ENCODE measurements around the gene ZDHHC14. TPM values are rescaled to one million over a fixed set of nuclear protein-coding genes. Genes with fewer than 3 reads are reported as not detected.

ZDHHC14 gene
- total RNA-seq, 1 experiment from 2014 or later: 1.7 TPM

- no peaks in the 10 kb centered on the region for H3K4me1 Mint-ChIP-seq
- no peaks in the 10 kb centered on the region; the same call in 1 of the 2 replicates for H3K27me3 ChIP-seq (ENCODE audit: insufficient read depth, low read length)
- no peaks in the 10 kb centered on the region for H3K36me3 Mint-ChIP-seq (ENCODE audit: insufficient read depth in 1 of 3, low read depth in 3 of 3)
- H2AFZ ChIP-seq (ENCODE audit: low read length): no peak overlapping the region
- no peaks in the 10 kb centered on the region for H3K9me3 Mint-ChIP-seq
- no peak overlapping the region for H3K9ac ChIP-seq (ENCODE audit: extremely low read depth, insufficient read length, low read length)
- H3K27me3 Mint-ChIP-seq (ENCODE audit: low read depth): peaks cover 25% of the 10 kb centered on the region
- no peak overlapping the region for H4K8ac ChIP-seq (replicated peaks; ENCODE audit: insufficient read length, low read depth, low read length)
- DNase-seq: no peak
- no peaks in the 10 kb centered on the region for H3K79me1 ChIP-seq (ENCODE audit: insufficient read depth, low read depth, low read length, poor library complexity, severe bottlenecking)
- no peak overlapping the region for H4K91ac ChIP-seq (ENCODE audit: insufficient read length, low read depth, low read length)
- H2BK5ac ChIP-seq (ENCODE audit: insufficient read length, low read length): no peak overlapping the region
- H2BK20ac ChIP-seq (ENCODE audit: low read depth, low read length, poor library complexity, severe bottlenecking): no peak overlapping the region
- H3K56ac ChIP-seq (ENCODE audit: insufficient read length, low read depth, low read length): no peak overlapping the region
- H3K18ac ChIP-seq (ENCODE audit: insufficient read length, low read depth, low read length): no peak overlapping the region
- no peak overlapping the region for H3K4ac ChIP-seq (ENCODE audit: low read depth, low read length)
- no CpG with 5 or more reads among the region's 4 CpGs for WGBS (ENCODE audit: extremely low coverage, insufficient read length, low lambda C conversion rate)
- H3K23ac ChIP-seq (ENCODE audit: insufficient read length, low read depth, low read length): no peak overlapping the region
- H2AK5ac ChIP-seq (ENCODE audit: insufficient read length, low read length): no peak overlapping the region
- no peak overlapping the region for H2BK120ac ChIP-seq (ENCODE audit: low read depth, low read length, poor library complexity, severe bottlenecking)
- H4K5ac ChIP-seq (ENCODE audit: insufficient read length, low read depth, low read length): no peak overlapping the region
- no peak overlapping the region for H3K27ac ChIP-seq (ENCODE audit: insufficient read length, low read depth, low read length)
- H3K14ac ChIP-seq (ENCODE audit: insufficient read depth, low read length): no peak overlapping the region
- no peak for TF ChIP-seq CTCF (conservative IDR thresholded peaks at IDR 0.05)
- no peak overlapping the region for H2BK12ac ChIP-seq (ENCODE audit: insufficient read length, low read depth, low read length)
- H3T11ph ChIP-seq (ENCODE audit: low read length): no peak overlapping the region
- no peaks in the 10 kb centered on the region for H4K20me1 ChIP-seq (ENCODE audit: control insufficient read depth, insufficient read depth, insufficient read length)
- no peak overlapping the region for H2BK15ac ChIP-seq (ENCODE audit: low read depth, low read length)
- no peaks in the 10 kb centered on the region for H3K23me2 ChIP-seq (ENCODE audit: insufficient read length, low read depth, low read length, poor library complexity, severe bottlenecking)
- no peak overlapping the region for H3K27ac Mint-ChIP-seq
- H3K9me3 ChIP-seq (ENCODE audit: control insufficient read depth, low read depth, low read length): no peaks in the 10 kb centered on the region
- no peak overlapping the region for H3K4me3 Mint-ChIP-seq
- no peaks in the 10 kb centered on the region for H3K4me1 ChIP-seq (ENCODE audit: insufficient read depth, low read length)
- H3K79me2 ChIP-seq (ENCODE audit: insufficient read depth, low read length): no peaks in the 10 kb centered on the region
- H3K4me2 ChIP-seq (ENCODE audit: insufficient read depth, insufficient read length, low read length): no peak overlapping the region
Observed at GRCh38 chr6:157333537-157333936, 47.5 kb upstream of the ZDHHC14 start.

Measured in H9 (cell line).